ENCODE results near the gene KLF7.

Gene KLF7

DNA sequence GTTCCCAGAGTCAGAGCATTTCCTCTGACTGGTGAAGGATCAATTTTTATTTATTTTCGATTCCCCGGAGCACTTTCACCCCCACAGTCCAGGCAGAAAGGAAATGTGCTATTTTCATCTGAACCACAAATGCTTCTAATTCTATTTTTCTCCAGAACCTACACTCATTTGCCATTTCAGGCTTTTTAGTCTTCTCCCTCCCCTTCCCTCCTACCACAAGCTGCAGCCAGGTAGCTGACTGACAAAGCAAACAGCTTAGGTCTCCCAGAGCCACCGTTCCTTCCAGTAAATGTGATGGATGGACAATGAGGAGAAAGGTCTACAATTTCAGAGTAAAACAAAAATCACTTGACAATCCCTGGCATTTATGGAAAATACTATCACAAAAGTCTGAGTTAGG, 76.9 kb downstream of the KLF7 start:
- no peak for DNase-seq

DNA sequence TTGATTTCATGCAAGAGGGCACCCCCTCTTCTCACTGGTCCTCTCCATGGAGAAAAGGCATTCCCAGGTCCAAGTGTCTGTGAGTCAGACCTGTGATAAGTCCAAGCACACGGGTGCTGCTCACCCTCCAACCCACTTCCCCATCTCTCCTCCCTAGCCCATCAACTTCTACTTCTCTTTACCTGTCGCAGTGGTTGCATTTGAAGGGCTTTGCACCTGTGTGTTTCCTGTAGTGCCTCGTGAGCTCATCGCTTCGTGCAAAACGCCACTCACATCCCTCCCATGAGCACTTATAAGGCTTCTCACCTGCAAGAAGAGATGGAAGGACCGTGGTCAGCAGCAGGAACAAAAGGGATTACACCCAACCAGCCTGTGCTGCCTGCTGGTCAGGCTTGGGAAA, 77.5 kb downstream of the KLF7 start:
- DNase-seq, result no peak

DNA sequence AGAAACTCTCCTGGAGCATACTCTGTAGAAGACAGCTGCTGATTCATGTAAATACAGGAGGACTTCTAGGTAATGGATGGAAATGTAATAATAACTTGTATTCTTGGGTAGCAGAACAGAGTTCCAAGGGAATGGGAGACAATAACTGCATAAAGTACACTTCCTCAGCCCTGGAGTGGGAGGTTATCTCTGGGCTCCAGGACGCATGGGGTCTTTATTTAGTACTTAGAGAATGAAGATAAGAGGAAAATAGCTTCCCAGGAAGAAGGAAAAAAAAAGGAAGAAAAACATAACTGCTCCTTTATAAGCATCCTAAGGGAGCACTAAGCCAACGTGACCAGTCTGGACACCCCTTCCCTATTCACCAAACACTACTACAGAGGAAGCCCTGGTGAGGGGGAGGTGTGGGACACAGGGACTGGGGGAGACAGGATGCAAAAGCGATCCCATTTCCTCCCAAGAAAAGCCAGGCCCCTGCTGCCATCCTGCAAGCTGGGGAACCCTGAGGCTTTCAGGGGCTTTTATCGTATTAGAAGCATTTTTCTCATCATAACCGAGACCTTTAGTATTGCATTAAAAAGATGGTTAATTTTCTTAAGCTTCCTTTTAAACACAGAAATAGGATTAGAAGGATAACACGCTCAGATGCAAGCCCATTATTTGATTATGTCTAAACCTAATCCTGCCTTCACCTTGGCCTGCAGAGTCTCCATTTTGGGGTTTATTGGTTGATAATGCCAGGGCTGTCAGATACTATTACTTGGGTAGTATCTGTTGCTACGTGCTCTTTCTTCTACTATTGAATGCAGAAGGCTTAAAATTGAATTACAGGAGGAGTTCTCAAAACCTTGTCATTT, 78.5 kb downstream of the KLF7 start:
- DNase-seq, result no peak

DNA sequence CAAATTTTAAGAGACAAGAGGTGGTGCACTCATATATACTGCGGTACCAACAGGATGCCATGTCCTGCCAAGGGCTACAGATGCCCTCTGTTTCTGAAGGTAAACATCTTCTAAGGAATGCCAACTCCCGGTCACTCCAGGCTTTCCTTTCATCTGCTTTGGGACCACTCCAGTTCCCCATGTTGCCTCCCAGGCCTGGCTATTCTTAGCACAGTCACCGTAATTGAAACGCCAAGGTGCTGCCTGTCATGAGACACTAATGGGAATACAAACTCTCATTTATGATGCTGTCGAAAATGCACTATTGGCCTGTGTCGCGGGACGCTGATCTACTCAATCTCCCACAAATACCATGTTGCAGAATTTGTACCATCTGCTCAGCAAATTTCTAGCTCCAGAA, 79.6 kb downstream of the KLF7 start:
- no peak for DNase-seq

DNA sequence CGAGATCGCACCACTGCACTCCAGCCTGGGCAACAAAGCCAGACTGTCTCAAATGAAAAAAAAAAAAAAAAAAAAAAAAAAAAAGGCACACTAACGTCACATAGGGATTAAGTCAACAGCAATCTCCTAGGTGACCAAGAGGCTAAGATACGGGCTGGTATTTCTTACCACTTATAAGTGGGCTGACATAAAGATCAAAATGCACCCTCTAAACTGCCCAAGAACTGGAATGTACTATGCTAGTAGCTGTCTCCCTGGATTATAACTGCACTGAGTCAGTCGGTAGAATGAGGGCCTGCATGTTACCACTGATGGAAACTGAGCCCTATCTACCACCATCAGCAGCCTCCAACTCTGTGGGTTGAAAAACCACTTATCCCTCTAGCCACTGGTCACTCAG, 80.6 kb downstream of the KLF7 start:
- no peak for DNase-seq

DNA sequence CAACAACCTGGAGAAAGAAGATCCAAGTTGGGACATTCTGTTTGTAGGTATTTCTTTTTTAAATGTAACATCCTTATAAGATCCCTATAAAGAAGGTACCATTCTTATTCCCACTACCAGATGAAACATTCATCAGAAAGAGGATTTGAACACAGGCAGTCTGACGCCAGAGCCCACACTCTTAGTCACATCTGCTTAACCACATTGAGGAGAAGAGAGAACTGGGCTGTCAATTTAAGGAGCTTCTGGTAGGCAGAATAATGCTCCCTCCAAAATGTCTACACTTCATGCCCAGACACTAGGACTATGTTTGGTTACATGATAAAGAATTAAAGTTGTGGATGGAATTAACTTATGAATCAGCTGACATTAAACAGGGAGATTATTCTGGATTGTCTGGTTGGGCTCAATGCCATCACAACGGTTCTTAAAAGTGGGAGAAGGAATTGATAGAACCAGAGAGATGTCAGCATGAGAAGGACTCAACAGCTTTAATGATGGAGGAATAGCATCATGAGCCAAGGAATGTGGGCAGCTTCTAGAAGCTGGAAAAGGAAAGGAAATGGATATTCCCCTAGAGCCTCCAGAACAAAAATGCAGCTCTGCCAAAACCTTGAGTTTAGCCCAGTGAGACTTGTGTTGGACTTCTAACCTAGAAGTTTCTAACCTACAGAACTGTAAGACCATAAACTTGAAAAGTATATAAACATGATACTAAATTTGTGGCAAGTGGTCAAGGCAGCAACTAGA, 82.2 kb downstream of the KLF7 start:
- DNase-seq, result no peak

DNA sequence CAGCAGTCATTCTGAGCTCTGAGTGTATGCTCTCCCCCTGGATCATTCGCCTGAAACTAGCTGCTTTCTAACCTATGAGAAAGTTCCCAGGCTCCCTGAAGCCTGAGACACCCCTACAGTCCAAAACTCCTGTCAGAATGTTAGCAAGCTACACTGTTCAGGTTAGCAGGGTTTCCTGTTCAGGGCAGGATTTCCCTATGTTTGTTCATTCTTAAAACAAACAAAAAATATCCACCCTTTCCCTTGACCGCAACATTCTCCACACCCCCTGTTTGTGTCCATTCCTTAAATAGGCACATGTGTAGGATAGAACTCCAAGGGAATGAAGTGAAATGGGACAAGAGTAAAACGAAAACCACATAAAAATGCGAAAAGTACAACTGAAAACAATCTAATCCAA, 83.1 kb downstream of the KLF7 start:
- DNase-seq, result no peak

DNA sequence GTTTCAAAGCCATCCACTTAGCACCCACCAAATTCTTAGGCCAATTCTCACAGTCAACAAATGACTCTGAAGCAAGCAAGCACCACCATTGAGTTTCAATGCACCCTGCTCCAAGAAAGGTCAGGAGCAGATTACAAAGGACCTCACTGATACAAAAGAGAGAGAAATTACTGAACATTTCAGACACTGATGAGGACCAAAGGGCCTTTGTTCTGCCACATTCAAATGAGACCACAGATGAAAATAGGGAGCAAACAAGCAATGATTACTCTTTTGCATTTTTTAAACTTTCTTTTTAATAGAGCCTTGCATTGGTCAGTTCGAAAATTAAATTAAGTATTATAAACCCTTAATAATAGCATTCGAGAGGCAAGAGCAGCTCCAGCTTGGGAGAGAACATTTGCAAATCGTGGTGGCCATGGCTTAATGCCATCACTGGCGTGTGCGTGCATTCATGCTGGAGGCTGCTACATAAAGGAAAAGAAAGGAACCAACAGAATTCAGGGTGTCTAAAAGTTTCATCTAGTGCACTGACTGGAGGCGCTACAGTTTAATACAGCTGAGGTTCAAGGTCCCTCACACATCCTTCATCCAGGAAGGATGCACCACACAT, 87.5 kb downstream of the KLF7 start:
- DNase-seq, result no peak

DNA sequence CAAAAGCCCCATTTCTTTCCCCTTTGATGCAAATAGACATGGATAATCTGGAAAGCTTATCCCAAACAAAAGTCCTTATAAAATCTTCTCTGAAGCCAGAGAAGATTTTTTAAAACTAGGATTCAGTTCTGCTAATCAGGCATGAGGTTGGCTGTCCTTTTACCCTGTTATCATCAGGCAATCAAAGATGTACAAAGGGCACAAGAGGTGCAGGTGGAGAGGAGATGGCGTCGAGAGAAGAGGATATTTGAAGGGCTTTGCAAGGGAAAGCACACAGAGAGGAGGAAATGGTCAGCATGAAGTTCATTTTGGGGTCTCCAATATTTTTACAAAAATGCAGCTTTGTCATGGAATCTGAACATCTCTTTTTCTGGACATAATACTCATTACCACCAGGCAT, 88.5 kb downstream of the KLF7 start:
- DNase-seq, result no peak

DNA sequence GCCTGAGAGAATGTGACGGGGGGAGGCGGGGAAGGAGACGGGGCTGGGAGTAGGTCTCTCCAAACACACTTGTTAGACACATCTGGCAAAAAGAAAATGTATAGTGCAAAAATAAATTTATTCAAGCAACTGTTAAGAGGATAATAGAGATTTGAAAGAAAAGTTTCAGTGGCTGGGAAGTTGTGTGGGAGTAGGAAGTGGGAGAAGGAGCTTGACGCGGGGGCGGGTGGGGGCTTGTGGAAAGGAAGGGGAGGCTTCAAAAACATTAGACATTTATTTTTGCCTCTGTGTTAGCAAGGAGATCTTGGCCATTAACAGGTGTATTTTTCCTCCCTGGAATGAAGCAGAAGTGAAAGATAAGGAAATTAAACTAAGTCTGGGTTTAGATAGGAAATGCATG, 90.3 kb downstream of the KLF7 start:
- DNase-seq, result no peak

DNA sequence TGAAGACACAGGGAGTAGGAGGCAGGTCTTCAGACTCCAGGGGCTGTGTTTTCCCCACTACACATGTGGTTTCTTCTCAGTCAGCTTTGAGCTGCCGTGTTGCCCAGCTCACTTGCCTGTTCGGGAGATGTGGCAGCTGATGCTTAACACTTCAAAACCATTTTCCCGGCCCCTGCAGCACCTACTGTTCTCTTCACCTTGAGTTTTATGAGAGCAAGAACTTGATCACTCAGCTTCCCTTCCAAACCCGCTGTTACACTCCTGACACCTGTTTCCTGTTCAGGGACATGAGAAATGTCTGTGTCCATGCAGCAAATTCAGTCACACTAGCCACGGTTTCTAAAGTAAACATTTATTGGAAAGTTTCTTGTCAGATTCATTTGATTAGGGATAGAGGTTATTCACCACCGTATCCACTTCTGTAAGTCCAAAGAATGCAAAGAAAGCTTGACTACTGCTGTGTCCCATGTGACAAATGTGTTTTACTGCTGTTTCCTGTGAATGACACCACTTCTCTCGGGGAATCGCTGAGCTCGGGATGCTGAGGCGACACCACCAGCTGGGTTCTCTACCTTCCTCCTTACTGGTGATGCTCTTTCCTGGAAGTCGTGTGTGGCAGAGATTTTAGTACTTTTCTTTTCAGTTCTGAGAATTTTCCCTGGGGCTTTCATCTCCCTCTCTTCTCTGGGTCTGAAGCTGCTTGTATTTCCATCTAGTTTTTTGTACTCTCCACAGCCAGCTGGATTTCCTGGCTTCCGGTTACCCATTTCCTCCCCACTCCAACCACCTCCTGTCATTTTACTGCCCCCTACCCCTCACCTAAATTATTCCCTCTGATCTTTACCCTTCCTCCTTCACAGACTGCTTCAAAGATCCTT, 91.7 kb downstream of the KLF7 start:
- DNase-seq, result no peak

DNA sequence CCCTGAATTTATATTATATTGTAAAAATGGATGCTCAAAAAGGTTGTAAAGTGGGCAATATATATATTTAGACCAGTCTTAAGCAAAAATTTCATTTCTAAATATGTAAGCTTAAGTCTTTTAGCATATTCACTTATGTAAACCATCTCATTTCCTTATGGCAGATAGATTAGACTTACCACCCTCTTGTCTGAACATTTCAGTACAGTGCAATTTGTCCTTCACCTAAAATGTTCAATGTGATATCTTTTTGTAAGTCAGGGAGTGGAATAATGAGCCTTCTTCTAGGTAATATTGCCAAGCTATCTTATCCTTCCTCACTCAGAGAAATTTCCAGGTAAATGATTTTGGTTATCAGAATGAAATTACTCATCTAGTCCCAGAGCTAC, 92.3 kb downstream of the KLF7 start:
- DNase-seq, result no peak

DNA sequence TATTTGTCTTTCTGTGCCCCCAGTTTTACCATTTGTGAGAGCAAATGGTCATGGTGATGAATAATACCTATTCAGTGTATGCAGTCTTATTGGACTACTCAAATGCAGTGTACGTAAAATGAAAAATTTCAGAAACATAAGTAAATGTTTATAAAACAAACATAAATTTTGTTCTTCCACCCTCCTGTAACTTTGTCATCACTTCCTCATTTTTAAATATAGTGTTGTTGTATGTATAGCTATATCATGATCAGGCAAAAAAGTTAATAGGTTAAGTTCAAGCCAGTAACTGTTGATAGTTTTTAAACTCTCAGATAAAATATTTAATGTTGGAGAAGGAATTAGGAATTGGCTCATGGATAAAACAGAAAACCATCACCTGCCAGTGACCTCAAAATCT, 93.2 kb downstream of the KLF7 start:
- DNase-seq, result no peak

DNA sequence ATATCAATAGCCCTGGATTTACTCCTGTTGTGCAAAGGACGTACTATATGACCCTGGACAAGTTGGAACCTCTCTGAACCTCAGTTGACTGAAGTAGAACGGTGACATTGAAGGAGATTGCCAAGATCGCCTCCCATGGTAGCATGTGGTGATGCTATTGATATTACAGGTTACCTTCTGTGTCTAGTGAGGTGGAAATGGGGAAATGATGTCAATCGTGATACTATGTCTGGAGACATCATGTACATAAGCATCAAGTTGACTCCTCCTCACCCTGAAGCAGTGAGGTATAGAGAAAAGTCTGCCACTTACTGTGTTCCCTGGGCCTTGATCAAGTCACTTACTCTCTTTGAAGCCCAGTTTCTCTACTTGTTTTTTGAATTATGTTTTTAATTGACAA, 93.9 kb downstream of the KLF7 start:
- DNase-seq, result no peak

DNA sequence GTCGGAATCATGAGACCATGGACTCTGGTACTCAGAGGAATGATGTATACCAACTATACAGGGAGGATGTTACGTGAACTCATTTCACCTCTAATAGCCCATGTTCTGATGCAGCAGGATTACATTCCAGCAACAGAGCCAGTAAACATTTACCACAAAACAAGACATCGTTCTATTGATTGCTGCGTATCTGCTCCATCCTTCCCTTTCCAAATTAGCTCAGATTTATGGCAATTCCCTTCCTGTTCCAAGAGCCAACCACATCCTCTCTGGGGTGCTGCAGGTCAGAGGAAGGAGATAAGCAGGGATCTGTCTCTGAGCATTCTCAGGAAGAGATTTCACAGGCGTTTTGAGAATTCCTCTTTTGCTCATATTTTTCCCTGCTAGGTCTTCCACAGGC, 98.3 kb downstream of the KLF7 start:
- no peak for DNase-seq

DNA sequence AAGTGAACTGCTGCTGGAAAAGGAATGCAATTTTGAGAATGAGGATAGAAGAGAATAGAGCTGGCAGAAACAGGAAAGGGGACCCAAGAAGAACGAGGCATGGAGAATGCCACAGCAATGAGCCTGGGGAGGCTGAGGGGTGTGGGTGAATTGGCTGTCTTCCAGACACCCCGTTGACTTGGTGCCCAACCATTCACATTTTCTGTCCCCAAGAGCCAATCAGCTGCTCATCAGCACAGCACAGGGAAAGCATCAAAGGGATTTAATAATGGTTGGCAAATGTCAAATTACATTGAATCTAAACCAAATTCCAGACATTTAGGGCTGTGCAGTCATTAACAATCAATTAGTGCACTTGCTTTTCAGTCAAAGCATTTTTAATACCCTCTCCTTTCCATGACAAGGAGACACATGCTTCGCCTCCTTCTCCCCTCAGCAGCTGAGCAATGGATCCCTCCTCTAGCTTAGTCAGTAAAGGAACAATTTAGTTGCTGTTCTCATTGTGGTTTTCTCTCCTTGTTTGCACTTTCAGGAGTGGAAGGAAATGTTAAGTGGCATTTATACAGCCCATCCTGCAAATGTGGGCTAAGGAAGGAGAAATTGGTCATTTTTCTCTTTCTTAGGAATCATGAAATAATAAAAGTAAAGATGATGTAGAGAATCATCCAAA, 98.8 kb downstream of the KLF7 start:
- no peak for DNase-seq

DNA sequence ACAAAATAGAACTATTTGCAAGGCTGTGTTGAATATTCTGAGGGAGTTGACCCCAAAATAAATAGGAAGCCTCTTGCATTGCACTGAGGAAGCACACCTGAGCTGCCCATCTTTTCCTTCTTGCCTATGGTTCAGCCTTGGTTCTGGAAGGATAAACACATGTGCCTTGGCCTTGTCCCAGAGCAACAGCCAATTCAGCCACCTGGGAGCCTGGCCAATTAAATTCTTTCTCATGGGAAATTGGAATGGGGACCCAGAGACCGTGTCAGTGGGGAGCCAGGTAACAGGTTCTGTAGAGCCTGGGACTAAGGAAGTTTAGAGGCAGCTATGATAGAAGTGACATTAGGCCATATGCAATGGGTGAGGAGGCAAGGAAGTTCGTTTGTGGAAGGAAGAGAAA, 99.6 kb downstream of the KLF7 start:
- DNase-seq, result no peak

DNA sequence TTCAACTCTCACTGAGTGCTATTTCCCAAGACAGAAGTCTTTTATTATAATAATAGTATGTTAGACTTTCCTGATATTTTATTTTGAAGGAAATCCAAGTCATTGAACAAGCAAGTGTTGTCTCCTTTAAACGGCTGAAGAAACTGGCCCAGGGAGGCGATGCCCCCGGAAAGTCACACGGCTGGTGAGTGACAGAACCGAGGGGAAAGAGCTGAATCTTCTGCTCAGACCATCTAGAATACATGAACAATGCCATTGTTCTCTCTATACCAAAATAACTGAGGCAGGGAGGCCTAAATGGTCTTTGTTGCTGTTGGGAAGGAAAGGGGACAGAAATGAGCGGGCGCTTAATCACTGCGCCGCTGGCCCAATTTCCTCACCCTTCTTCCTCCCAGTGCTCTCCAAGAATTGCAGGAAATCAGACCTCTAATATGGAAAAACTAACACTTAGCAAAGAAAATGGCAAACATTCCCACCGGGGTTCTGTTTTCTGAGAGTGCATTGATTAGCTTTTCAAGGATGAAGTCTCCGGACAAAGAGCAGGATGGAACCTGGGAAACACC, 101.5 kb downstream of the KLF7 start:
- DNase-seq, result no peak

DNA sequence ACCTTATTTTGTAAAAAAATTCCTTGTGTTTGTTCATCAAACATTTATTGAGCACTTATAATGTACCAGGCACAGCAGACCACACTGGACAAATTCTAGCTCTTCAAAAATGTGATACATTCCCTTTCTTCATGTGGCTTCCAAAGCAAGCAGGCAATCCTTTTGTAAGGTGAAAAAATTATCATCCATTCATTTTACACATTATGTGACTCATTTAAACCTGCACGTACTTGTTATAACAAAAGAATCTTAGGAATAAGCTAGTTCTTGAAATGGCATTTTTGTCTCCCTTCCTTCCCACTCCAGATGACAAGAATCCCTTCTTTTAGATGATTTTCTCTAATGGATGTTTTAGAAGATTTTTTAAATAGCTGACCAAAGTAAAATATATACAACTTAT, 104.6 kb downstream of the KLF7 start:
- DNase-seq, result no peak

DNA sequence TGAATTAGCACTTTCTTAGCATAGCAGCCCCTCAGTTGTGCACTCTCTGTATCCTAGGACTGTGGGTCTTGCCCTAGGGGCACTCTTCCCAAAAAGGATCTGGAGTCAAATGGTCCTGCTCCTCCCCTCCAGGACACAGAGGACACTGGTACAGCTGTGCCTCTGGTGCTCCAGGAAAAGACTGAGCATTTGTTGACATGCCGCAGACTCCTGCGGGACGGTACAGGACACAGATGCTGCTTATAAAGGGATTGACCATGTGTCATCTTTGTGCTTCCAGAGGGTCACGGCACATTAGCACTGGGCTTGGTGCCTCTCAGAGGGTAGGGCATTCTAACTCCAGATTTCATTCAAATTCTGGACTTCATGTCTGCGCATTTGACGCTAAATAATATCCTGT, 110.5 kb downstream of the KLF7 start:
- DNase-seq, result no peak

DNA sequence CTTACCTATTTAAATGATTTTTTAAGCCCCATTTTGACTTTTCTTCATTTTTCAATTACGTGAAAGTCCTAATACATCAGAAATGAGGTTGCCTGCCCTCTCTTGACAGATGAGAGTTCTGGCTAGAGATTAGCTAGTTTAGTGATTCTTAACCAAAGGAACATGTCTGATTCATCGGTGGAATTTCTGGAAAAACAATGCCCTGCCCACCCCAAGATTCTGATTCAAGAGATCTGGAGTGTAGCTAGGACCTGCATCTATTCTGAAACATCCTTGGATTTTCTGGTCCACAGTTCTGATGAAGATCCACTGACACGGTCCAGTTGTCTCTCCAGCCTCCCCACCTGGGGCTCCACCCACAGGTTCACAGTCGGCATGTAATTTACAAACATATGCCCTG, 111.2 kb downstream of the KLF7 start:
- no peak for DNase-seq

DNA sequence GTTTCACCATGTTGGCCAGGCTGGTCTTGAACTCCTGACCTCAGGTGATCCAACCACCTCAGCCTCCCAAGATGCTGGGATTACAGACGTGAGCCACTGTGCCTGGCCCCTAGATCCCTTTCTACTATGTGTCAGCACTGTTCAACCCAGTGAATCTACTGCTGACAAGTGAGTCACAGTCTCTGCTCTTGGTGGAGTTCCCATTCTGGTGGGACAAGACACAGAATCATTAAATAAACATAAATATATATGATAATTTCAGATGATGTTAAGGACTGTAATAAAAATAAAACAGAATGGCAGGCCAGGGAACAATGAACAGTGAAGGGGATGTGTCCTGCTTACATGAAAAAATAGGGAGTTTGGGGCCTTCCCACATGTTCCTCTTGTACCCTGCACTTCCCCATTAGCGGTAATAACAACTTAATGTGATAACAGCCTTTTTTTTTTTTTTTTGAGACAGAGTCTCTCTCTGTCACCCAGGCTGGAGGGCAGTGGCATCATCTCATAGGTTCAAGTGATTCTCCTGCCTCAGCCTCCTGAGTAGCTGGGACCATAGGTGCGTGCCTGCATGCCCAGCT, 114.3 kb downstream of the KLF7 start:
- DNase-seq, result no peak

Measured in hematopoietic multipotent progenitor cell treated with erythropoietin and hydrocortisone succinate and interleukin-3 and kit ligand, for 8 days (in vitro differentiated cells).